K562 (cell line): Measurements from ENCODE around the gene GDNF. TPM values are rescaled to one million over a fixed set of nuclear protein-coding genes. Genes with fewer than 3 reads are reported as not detected.

Experiments
- ATAC-seq: fragments of 200-7000 bp; cut with Tn5 transposase; 3 replicates; pipeline ENCODE4 v1.9.1; 2020; ENCODE audit warnings: moderate library complexity
- BruUV-seq: library from RNA; stranded (reverse); fragments of 400-500 nt; replicated peaks from 2 replicates; lab custom pipeline; 2021; lab: Mats Ljungman, UMichigan
- CTCF ChIA-PET: fragments of 300-600 bp; formaldehyde crosslinking; extraction: SDS; loops from one replicate; lab custom pipeline; 2021; ENCODE audit warnings: low intra/inter-chr PET ratio; lab: Yijun Ruan, JAX
- POLR2A ChIA-PET: fragments of 300-600, 350-650 bp; sonication (Branson Sonifier 250); formaldehyde crosslinking; extraction: SDS; loops from one replicate; lab custom pipeline; 2021; ENCODE audit warnings: antibody characterized with exemption, inconsistent platforms; lab: Yijun Ruan, JAX
- DNase-seq, 4 experiments: peaks; one replicate each; pipeline versions ENCODE4 v3.0.0 to v3.0.0-alpha.2; 2011 to 2018; ENCODE audit warnings: low spot score in 3 of 4, mixed read lengths in 3 of 4; ENCODE audit errors: extremely low read depth in 1 of 4
- FAIRE-seq: peaks from 2 replicates; lab custom pipeline; 2011; peaks lifted over from hg19 to GRCh38; lab: Jason Lieb, UNC
- H2AFZ ChIP-seq: 2 replicates; pipeline ENCODE4 v1.6.0; 2011; ENCODE audit warnings: low read depth, low read length, control low read depth, inconsistent platforms
- H3K27ac ChIP-seq: fragments of 200-600 bp; 3 replicates; pipeline ENCODE4 v1.8.0; 2011; ENCODE audit warnings: low read depth, mild to moderate bottlenecking, control low read depth, inconsistent platforms, low read length, moderate library complexity, mixed read lengths; ENCODE audit errors: extremely low read depth
- H3K27me3 ChIP-seq, 2 experiments: fragments of 300-600 bp in 1 of 2; 2 replicates in 1 of 2; 3 replicates in 1 of 2; pipeline versions ENCODE4 v1.6.0 to v1.8.0; 2011; ENCODE audit warnings: inconsistent platforms in 2 of 2, low read length in 2 of 2, mild to moderate bottlenecking in 1 of 2, mixed read lengths in 1 of 2, moderate library complexity in 1 of 2; ENCODE audit not compliant: control insufficient read depth in 2 of 2, insufficient read depth in 2 of 2
- H3K36me3 ChIP-seq: fragments of 300-600 bp; 3 replicates; pipeline ENCODE4 v1.8.0; 2011; ENCODE audit warnings: mild to moderate bottlenecking, low read length, inconsistent platforms; ENCODE audit not compliant: control insufficient read depth, insufficient read depth
- H3K4me1 ChIP-seq, 2 experiments: fragments of 200-600 bp in 1 of 2; replicated peaks in 1 of 2; 2 replicates in 1 of 2; 3 replicates in 1 of 2; pipeline versions ENCODE4 v1.5.1 to v1.8.0; 2011; ENCODE audit warnings: inconsistent platforms in 2 of 2, low read length in 2 of 2, mild to moderate bottlenecking in 1 of 2, mixed read lengths in 1 of 2, moderate library complexity in 1 of 2; ENCODE audit not compliant: control insufficient read depth in 2 of 2, insufficient read depth in 2 of 2
- H3K4me2 ChIP-seq: 2 replicates; pipeline ENCODE4 v1.6.1; 2011; ENCODE audit warnings: low read length, control low read depth, inconsistent platforms, mixed read lengths; ENCODE audit not compliant: insufficient read depth
- H3K4me3 ChIP-seq: fragments of 200-600 bp; sonication (generic), shearing (Covaris generic); 2 replicates; pipeline ENCODE4 v1.5.1; 2016; ENCODE audit warnings: control low read depth, inconsistent platforms
- H3K79me2 ChIP-seq: fragments of 200-600 bp; 3 replicates; pipeline ENCODE4 v1.8.0; 2011; ENCODE audit warnings: low read length, inconsistent platforms; ENCODE audit not compliant: control insufficient read depth, insufficient read depth
- H3K9ac ChIP-seq, 2 experiments: 2 replicates each; pipeline versions ENCODE4 v1.6.0 to v1.6.1; 2011; ENCODE audit warnings: low read depth in 2 of 2, low read length in 2 of 2, control low read depth in 1 of 2, inconsistent platforms in 1 of 2, mild to moderate bottlenecking in 1 of 2, mixed read lengths in 1 of 2; ENCODE audit not compliant: insufficient read depth in 1 of 2
- H3K9me1 ChIP-seq: one replicate; pipeline ENCODE4 v1.6.0; 2011; ENCODE audit warnings: inconsistent platforms, mild to moderate bottlenecking, low read length, moderate library complexity; ENCODE audit not compliant: control insufficient read depth, insufficient read depth
- H3K9me3 ChIP-seq: replicated peaks from 2 replicates; pipeline ENCODE4 v1.5.1; 2011; ENCODE audit warnings: low read depth, low read length, inconsistent platforms; ENCODE audit not compliant: control insufficient read depth, insufficient read depth
- H4K20me1 ChIP-seq: replicated peaks from 2 replicates; pipeline ENCODE4 v1.6.1; 2011; ENCODE audit warnings: low read length, inconsistent platforms, mixed read lengths; ENCODE audit not compliant: control insufficient read depth, insufficient read depth
- CREM ChIP-seq: IDR thresholded peaks from 2 replicates; pipeline ENCODE4 v1.6.1; 2014; ENCODE audit warnings: antibody characterized with exemption, low read depth
- E2F6 ChIP-seq, 2 experiments: IDR thresholded peaks; 2 replicates each; pipeline ENCODE4 v1.6.1; 2011; ENCODE audit warnings: borderline replicate concordance in 1 of 2, control low read depth in 1 of 2, low read depth in 1 of 2, low read length in 1 of 2, mild to moderate bottlenecking in 1 of 2, mixed read lengths in 1 of 2, moderate library complexity in 1 of 2; ENCODE audit not compliant: insufficient read depth in 1 of 2, insufficient read length in 1 of 2, poor library complexity in 1 of 2, severe bottlenecking in 1 of 2; ENCODE audit errors: extremely low read depth in 1 of 2
- FOXA1 ChIP-seq: fragments of 450-650 bp; IDR thresholded peaks from 2 replicates; pipeline ENCODE4 v1.6.1; 2016; ENCODE audit warnings: mild to moderate bottlenecking, borderline replicate concordance
- MYC ChIP-seq, 2 experiments: fragments of 250-450 bp in 1 of 2; sonication (Bioruptor Pico) in 1 of 2; IDR thresholded peaks; 2 replicates each; pipeline versions ENCODE4 v1.5.1 to v1.6.1; 2012 to 2021; ENCODE audit warnings: low read depth in 2 of 2, borderline replicate concordance in 1 of 2, improper control_type of control experiment in 1 of 2, low read length in 1 of 2, mild to moderate bottlenecking in 1 of 2, moderate library complexity in 1 of 2
- NFIX ChIP-seq: fragments of 250-450 bp; sonication (Bioruptor Pico); IDR thresholded peaks from 2 replicates; pipeline ENCODE4 v1.4.0; 2020; ENCODE audit warnings: low read depth, mild to moderate bottlenecking, moderate library complexity
- PRPF4 ChIP-seq: fragments of 200-400 bp; formaldehyde crosslinking; IDR thresholded peaks from one replicate; pipeline ENCODE4 v1.6.1; 2017; ENCODE audit warnings: low read length, low read depth, mild to moderate bottlenecking; ENCODE audit not compliant: insufficient read depth, poor library complexity, severe bottlenecking
- RAD21 ChIP-seq, 2 experiments: fragments of 250-450 bp in 1 of 2; fragments of 450-650 bp in 1 of 2; sonication (Bioruptor Pico) in 1 of 2; formaldehyde crosslinking in 1 of 2; IDR thresholded peaks in 1 of 2; conservative IDR thresholded peaks in 1 of 2; 2 replicates each; pipeline versions ENCODE4 v1.4.0 to v1.8.0; 2020 to 2022; ENCODE audit warnings: mild to moderate bottlenecking in 2 of 2, moderate library complexity in 1 of 2
- RNF2 ChIP-seq: sonication (generic); IDR thresholded peaks from 2 replicates; pipeline ENCODE4 v1.6.1; 2016
- SMAD4 ChIP-seq: fragments of 250-450 bp; sonication (Bioruptor Pico); conservative IDR thresholded peaks from 2 replicates; pipeline ENCODE4 v1.8.0; 2021; ENCODE audit warnings: inconsistent platforms, mild to moderate bottlenecking, moderate library complexity
- SMC3 ChIP-seq: conservative IDR thresholded peaks from 2 replicates; pipeline ENCODE4 v1.6.1; 2011; ENCODE audit warnings: low read depth, low read length, improper control_type of control experiment; ENCODE audit not compliant: insufficient read depth
- STAG1 ChIP-seq: sonication (generic); formaldehyde crosslinking; IDR thresholded peaks from 2 replicates; pipeline ENCODE4 v1.5.0; 2020; ENCODE audit warnings: missing genetic modification reagents, borderline replicate concordance
- XRCC5 ChIP-seq: fragments of 200-400 bp; formaldehyde crosslinking; IDR thresholded peaks from 2 replicates; pipeline ENCODE4 v1.6.1; 2017; ENCODE audit warnings: low read depth, mild to moderate bottlenecking, low read length
- ZMIZ1 ChIP-seq, 2 experiments: fragments of 150-350 bp in 1 of 2; IDR thresholded peaks; 2 replicates each; pipeline ENCODE4 v1.6.1; 2012 to 2016; ENCODE audit warnings: low read depth in 2 of 2, low read length in 2 of 2, mild to moderate bottlenecking in 1 of 2, moderate library complexity in 1 of 2
- ZNF584 ChIP-seq: fragments of 200-800 bp; sonication (Bioruptor generic); IDR thresholded peaks from 2 replicates; pipeline ENCODE4 v1.6.1; 2016; ENCODE audit warnings: low read depth, mild to moderate bottlenecking, missing genetic modification characterization, missing compliant biosample characterization
- ZNF764 ChIP-seq: fragments of 250-450 bp; sonication (Bioruptor Pico); IDR thresholded peaks from 2 replicates; pipeline ENCODE4 v1.4.0; 2020; ENCODE audit warnings: low read depth, mild to moderate bottlenecking, moderate library complexity
- WGBS: fragments of 100-300 bp; shearing (Covaris generic); methylation state at CpG from one replicate; pipeline ENCODE4 v1.1.6; 2016; ENCODE audit warnings: low coverage, mixed read lengths; ENCODE audit not compliant: insufficient coverage; ENCODE audit errors: missing lambda C conversion rate; 5-methylcytosine and 5-hydroxymethylcytosine counted together
- in situ Hi-C: fragments of 300-500 bp; cut with MboI; formaldehyde crosslinking; loops from 4 replicates; pipeline ENCODE4 v1.15.0; 2018; ENCODE audit warnings: inconsistent platforms, mixed read lengths
- intact Hi-C: fragments of 100-400 bp; cut with micrococcal nuclease; formaldehyde crosslinking; loops from 2 replicates; pipeline ENCODE4 v1.14.2; 2022
- polyA plus RNA-seq, 8 experiments: library from polyadenylated mRNA; depleted of rRNA in 4 of 8; stranded (reverse) in 5 of 8; unstranded in 3 of 8; fragments of >200 nt; fragmentation: Nextera tagmentation in 2 of 8; fragmentation: Illumina TruSeq in 1 of 8; extraction: Ambion mirVana in 2 of 8; extraction: Trizol in 1 of 8; gene quantifications; 2 replicates each; pipeline versions ENCODE4 v1.2.1 to v1.2.3, GENCODE V29; 2011 to 2014; ENCODE audit warnings: inconsistent platforms in 1 of 8, missing spikeins in 1 of 8
- total RNA-seq, 7 experiments: library from RNA; depleted of rRNA in 6 of 7; stranded (reverse); fragments of >200 nt in 6 of 7; fragmentation: Illumina TruSeq in 2 of 7; extraction: Trizol in 2 of 7; gene quantifications; 2 replicates each; pipeline versions ENCODE4 v1.2.1 to v1.2.3, GENCODE V29; 2011 to 2021; ENCODE audit warnings: low replicate concordance in 1 of 7

GDNF gene
- total and polyA plus RNA-seq, 9 of the 15 experiments (the other 6 are each of a cell fraction or from before 2014, with no cell fraction given): not detected

GRCh38 chr5:37837414-37838032 is 2.3 kb downstream of the GDNF start:
- peak; percentile 73 to 78 (median 76) for DNase-seq
- no peaks in the 10 kb centered on the region for H3K9me1 ChIP-seq
- no peaks in the 10 kb centered on the region for H3K36me3 ChIP-seq
- 8% methylated on average over 27 of the region's 38 CpGs for WGBS
- ATAC-seq: peak; percentile 95
- CTCF ChIA-PET: interaction anchor here (0.5 to 1.8 kb wide), 3 partner anchors 353 to 356 kb away, joined by 3 to 9 read pairs (median 6); no protein-coding TSS in a partner anchor
- intact Hi-C loops: loop anchor here (1.0 to 2.0 kb wide), 2 partner anchors 356 to 425 kb away; no protein-coding TSS in a partner anchor
- peaks cover 49 to 79% of the 10 kb centered on the region in 2 experiments for H3K27me3 ChIP-seq
- H3K9me3 ChIP-seq: 0 out of 2 replicates have a peak, but pooled peaks cover 2% of the 10 kb centered on the region
- FAIRE-seq: peak; percentile 83
- peak overlapping the region in 1 of 2 experiments; percentile 56; a peak in 2 of 4 replicates for H3K9ac ChIP-seq
- H3K4me1 ChIP-seq: peaks cover 0 to 31% of the 10 kb centered on the region in 2 experiments; a peak in 2 of 5 replicates
- peak overlapping the region; percentile 64 for H3K4me2 ChIP-seq
- BruUV-seq: no TSS peak
- POLR2A ChIA-PET: interaction anchor here (1.1 kb wide), 1 partner anchor 355 kb away, joined by 3 read pairs; no protein-coding TSS in a partner anchor
- no peaks in the 10 kb centered on the region for H3K79me2 ChIP-seq
- H3K4me3 ChIP-seq: no peak overlapping the region
- H3K27ac ChIP-seq: no peak overlapping the region
- H2AFZ ChIP-seq: peak overlapping the region; percentile 33; the same call in 1 of the 2 replicates
- in situ Hi-C loops: no loop called here
- H4K20me1 ChIP-seq: no peaks in the 10 kb centered on the region; the same call in 1 of the 2 replicates
- peak; percentile 81 for TF ChIP-seq MYC (IDR thresholded peaks at IDR 0.05; ENCODE audit: low read depth, low read length)
- no peak for TF ChIP-seq MYC (CRISPR knock-in tag; IDR thresholded peaks at IDR 0.05; ENCODE audit: borderline replicate concordance, low read depth)
- peak; percentile 59 to 87 for TF ChIP-seq RAD21 (CRISPR knock-in tag; conservative IDR thresholded peaks at IDR 0.05 in 1 of 2, IDR thresholded peaks at IDR 0.05 in 1 of 2)
- peak; percentile 72 for TF ChIP-seq SMC3
- TF ChIP-seq XRCC5: 0 out of 2 replicates have a peak, but pooled peaks have one; percentile 30
- peak in 1 of 2 experiments; percentile 24 for TF ChIP-seq E2F6 (IDR thresholded peaks at IDR 0.05; ENCODE audit: borderline replicate concordance in 1 of 2, extremely low read depth in 1 of 2, insufficient read depth in 1 of 2, insufficient read length in 1 of 2, low read depth in 1 of 2, low read length in 1 of 2, poor library complexity in 1 of 2, severe bottlenecking in 1 of 2)
- no peak for TF ChIP-seq FOXA1
- no peak for TF ChIP-seq ZMIZ1 (IDR thresholded peaks at IDR 0.05; ENCODE audit: low read depth in 2 of 2, low read length in 2 of 2)
- TF ChIP-seq NFIX (CRISPR knock-in tag): no peak
- peak; percentile 22; the same call in 1 of the 2 replicates for TF ChIP-seq STAG1
- TF ChIP-seq ZNF764: peak; percentile 98
- TF ChIP-seq RNF2: no peak
- TF ChIP-seq CREM: 0 out of 2 replicates have a peak, but pooled peaks have one; percentile 26
- TF ChIP-seq ZNF584 (CRISPR knock-in tag): no peak
- TF ChIP-seq SMAD4 (CRISPR knock-in tag): no peak
- no peak for TF ChIP-seq PRPF4
